OCI-LY7 (cell line): ENCODE data around the gene CD320. TPM values are rescaled to one million over a fixed set of nuclear protein-coding genes. Genes with fewer than 3 reads are reported as not detected.
"Not testable (repeated sequence)": the region's sequence is repeated elsewhere in the genome, so short reads cannot be mapped to it uniquely, and the experiment has no call there.

Experiments
- BruUV-seq: library from RNA; stranded (reverse); fragments of 400-500 nt; replicated peaks from 2 replicates; lab custom pipeline; 2021; lab: Mats Ljungman, UMichigan
- CTCF ChIA-PET: fragments of 300-600 bp; sonication (Branson Sonifier 250); formaldehyde crosslinking; loops from one replicate; lab custom pipeline; 2022; ENCODE audit warnings: antibody characterized with exemption; ENCODE audit not compliant: unreplicated experiment; lab: Charles Lee
- POLR2A ChIA-PET: fragments of 300-600 bp; sonication (Branson Sonifier 250); formaldehyde crosslinking; loops from one replicate; lab custom pipeline; 2022; ENCODE audit warnings: antibody characterized with exemption; lab: Charles Lee
- DNase-seq: peaks from one replicate; pipeline ENCODE4 v3.0.0-alpha.2; 2015; ENCODE audit warnings: low spot score
- H2AFZ ChIP-seq: fragments of 200-600 bp; sonication (generic), shearing (Covaris generic); 2 replicates; pipeline ENCODE4 v1.6.1; 2014; ENCODE audit warnings: mild to moderate bottlenecking, antibody characterized with exemption, low read length, moderate library complexity
- H3K27ac ChIP-seq: fragments of 200-600 bp; sonication (generic); 2 replicates; pipeline ENCODE4 v1.5.1; 2014; ENCODE audit warnings: mixed run types, low read depth, mild to moderate bottlenecking, moderate library complexity, low read length, inconsistent platforms; ENCODE audit not compliant: poor library complexity, severe bottlenecking
- H3K36me3 ChIP-seq: fragments of 200-600 bp; sonication (generic); 2 replicates; pipeline ENCODE4 v1.6.1; 2014; ENCODE audit warnings: mild to moderate bottlenecking, antibody characterized with exemption, low read length, moderate library complexity, mixed read lengths; ENCODE audit not compliant: insufficient read depth
- H3K4me1 ChIP-seq: fragments of 200-600 bp; sonication (generic); 2 replicates; pipeline ENCODE4 v1.5.1; 2014; ENCODE audit warnings: mild to moderate bottlenecking, low read length; ENCODE audit not compliant: insufficient read depth, poor library complexity, severe bottlenecking
- H3K4me2 ChIP-seq: fragments of 200-600 bp; sonication (generic); 2 replicates; pipeline ENCODE4 v1.6.1; 2014; ENCODE audit warnings: mild to moderate bottlenecking, low read length
- H3K4me3 ChIP-seq: fragments of 200-600 bp; sonication (generic); 2 replicates; pipeline ENCODE4 v1.5.1; 2014; ENCODE audit warnings: mild to moderate bottlenecking, low read depth, low read length; ENCODE audit not compliant: poor library complexity, severe bottlenecking
- H3K79me2 ChIP-seq: fragments of 200-600 bp; sonication (generic); 2 replicates; pipeline ENCODE4 v1.6.1; 2016; ENCODE audit warnings: low read depth, mild to moderate bottlenecking, low read length, moderate library complexity, mixed read lengths; ENCODE audit not compliant: insufficient read depth
- H3K9me2 ChIP-seq: fragments of 200-600 bp; sonication (generic); 2 replicates; pipeline ENCODE4 v1.6.1; 2016; ENCODE audit warnings: mild to moderate bottlenecking, low read length, mixed read lengths; ENCODE audit not compliant: insufficient read depth
- H3K9me3 ChIP-seq: fragments of 200-600 bp; sonication (generic); 2 replicates; pipeline ENCODE4 v1.6.1; 2014; ENCODE audit warnings: mild to moderate bottlenecking, mixed run types, low read length, mixed read lengths
- H4K20me1 ChIP-seq: fragments of 200-600 bp; sonication (generic); 2 replicates; pipeline ENCODE4 v1.6.1; 2014; ENCODE audit warnings: mild to moderate bottlenecking, antibody characterized with exemption, low read length, moderate library complexity, mixed read lengths; ENCODE audit not compliant: insufficient read depth
- EZH2phosphoT487 ChIP-seq: fragments of 200-600 bp; sonication (generic); IDR thresholded peaks from 2 replicates; pipeline ENCODE4 v1.6.1; 2018; ENCODE audit warnings: low read depth, borderline replicate concordance, mild to moderate bottlenecking, mixed run types, antibody characterized with exemption, low read length, moderate library complexity, mixed read lengths
- intact Hi-C: fragments of 100-400 bp; cut with micrococcal nuclease; formaldehyde crosslinking; loops from one replicate; pipeline ENCODE4 v1.10.0; 2022; ENCODE audit not compliant: unreplicated experiment
- total RNA-seq, 2 experiments: library from RNA; depleted of rRNA in 1 of 2; stranded (reverse); fragments of >200 nt in 1 of 2; shearing (Covaris generic) in 1 of 2; gene quantifications; 2 replicates each; pipeline ENCODE4 v1.2.3, GENCODE V29; 2014 to 2022
- TF ChIP-seq, protein P1 (sequence below): fragments of 200-600 bp; sonication (generic); conservative IDR thresholded peaks from 2 replicates; pipeline ENCODE4 v1.5.1; 2014; ENCODE audit warnings: mild to moderate bottlenecking, antibody characterized with exemption, low read length, moderate library complexity, mixed read lengths

CD320 gene
- total RNA-seq, 2 experiments from 2014 or later = 39.1 to 49.2 TPM

GRCh38 chr19:8355631-8356402 lies 47.7 kb upstream of the CD320 start:
- no peak overlapping the region for H3K4me2 ChIP-seq
- H3K4me3 ChIP-seq = no peak overlapping the region
- ChIA-PET POLR2A (no interaction called here), CTCF (no interaction called here)
- H3K27ac ChIP-seq = no peak overlapping the region
- H3K9me3 ChIP-seq = no peaks in the 10 kb centered on the region
- H4K20me1 ChIP-seq = no peaks in the 10 kb centered on the region
- no peaks in the 10 kb centered on the region for H3K4me1 ChIP-seq
- H3K36me3 ChIP-seq = no peaks in the 10 kb centered on the region
- TF ChIP-seq, protein P1, sequence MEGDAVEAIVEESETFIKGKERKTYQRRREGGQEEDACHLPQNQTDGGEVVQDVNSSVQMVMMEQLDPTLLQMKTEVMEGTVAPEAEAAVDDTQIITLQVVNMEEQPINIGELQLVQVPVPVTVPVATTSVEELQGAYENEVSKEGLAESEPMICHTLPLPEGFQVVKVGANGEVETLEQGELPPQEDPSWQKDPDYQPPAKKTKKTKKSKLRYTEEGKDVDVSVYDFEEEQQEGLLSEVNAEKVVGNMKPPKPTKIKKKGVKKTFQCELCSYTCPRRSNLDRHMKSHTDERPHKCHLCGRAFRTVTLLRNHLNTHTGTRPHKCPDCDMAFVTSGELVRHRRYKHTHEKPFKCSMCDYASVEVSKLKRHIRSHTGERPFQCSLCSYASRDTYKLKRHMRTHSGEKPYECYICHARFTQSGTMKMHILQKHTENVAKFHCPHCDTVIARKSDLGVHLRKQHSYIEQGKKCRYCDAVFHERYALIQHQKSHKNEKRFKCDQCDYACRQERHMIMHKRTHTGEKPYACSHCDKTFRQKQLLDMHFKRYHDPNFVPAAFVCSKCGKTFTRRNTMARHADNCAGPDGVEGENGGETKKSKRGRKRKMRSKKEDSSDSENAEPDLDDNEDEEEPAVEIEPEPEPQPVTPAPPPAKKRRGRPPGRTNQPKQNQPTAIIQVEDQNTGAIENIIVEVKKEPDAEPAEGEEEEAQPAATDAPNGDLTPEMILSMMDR = no peak
- TF ChIP-seq EZH2phosphoT487 = no peak
- no peak for DNase-seq
- no peak overlapping the region; the same call in 1 of the 2 replicates for H2AFZ ChIP-seq
- no TSS peak for BruUV-seq
- no peaks in the 10 kb centered on the region for H3K79me2 ChIP-seq
- intact Hi-C loops = loop anchor here (2.0 kb wide), 3 partner anchors 41 to 225 kb away; no protein-coding TSS in a partner anchor
- no peaks in the 10 kb centered on the region for H3K9me2 ChIP-seq

DNA sequence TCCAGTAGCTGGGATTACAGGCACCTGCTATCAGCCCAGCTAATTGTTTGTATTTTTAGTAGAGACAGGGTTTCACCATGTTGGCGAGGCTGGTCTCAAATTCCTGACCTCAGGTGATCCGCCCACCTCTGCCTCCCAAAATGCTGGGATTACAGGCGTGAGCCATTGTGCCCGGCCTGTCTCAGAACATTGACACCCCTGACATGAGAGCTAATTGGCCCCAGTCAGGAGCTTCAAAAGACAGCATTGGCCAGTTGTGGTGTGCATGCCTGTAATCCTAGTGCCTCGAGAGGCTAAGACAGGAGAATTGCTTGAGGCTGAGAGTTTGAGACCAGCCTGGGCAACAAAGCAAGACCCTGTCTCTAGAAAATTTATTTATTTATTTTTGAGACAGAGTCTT lies 44.7 kb upstream of the CD320 start:
- H3K36me3 ChIP-seq, H3K9me2 ChIP-seq, H2AFZ ChIP-seq, H3K79me2 ChIP-seq, H3K9me3 ChIP-seq, BruUV-seq, H3K4me3 ChIP-seq, intact Hi-C loops, H3K27ac ChIP-seq, DNase-seq, H3K4me2 ChIP-seq, CTCF ChIA-PET, H4K20me1 ChIP-seq, H3K4me1 ChIP-seq: not testable (repeated sequence)
- POLR2A ChIA-PET = interaction anchor here (1.3 kb wide), 1 partner anchor 160 kb away, joined by 4 read pairs; no protein-coding TSS in a partner anchor

- no peaks in the 10 kb centered on the region for H3K9me3 ChIP-seq
- no peaks in the 10 kb centered on the region for H3K9me2 ChIP-seq
- no peaks in the 10 kb centered on the region for H3K4me1 ChIP-seq
- H3K4me3 ChIP-seq = no peak overlapping the region
- BruUV-seq = no TSS peak
- no peak overlapping the region for H3K4me2 ChIP-seq
- H4K20me1 ChIP-seq = no peaks in the 10 kb centered on the region
- no peak for DNase-seq
- no peak overlapping the region for H3K27ac ChIP-seq
- CTCF ChIA-PET = no interaction called here
- intact Hi-C loops = no loop called here
- H3K36me3 ChIP-seq = no peaks in the 10 kb centered on the region
- no peaks in the 10 kb centered on the region for H3K79me2 ChIP-seq
- TF ChIP-seq, protein P1 = no peak
- no peak for TF ChIP-seq EZH2phosphoT487
- POLR2A ChIA-PET = no interaction called here
- H2AFZ ChIP-seq = no peak overlapping the region
Observed at GRCh38 chr19:8352134-8352827, 44.1 kb upstream of the CD320 start.

DNA sequence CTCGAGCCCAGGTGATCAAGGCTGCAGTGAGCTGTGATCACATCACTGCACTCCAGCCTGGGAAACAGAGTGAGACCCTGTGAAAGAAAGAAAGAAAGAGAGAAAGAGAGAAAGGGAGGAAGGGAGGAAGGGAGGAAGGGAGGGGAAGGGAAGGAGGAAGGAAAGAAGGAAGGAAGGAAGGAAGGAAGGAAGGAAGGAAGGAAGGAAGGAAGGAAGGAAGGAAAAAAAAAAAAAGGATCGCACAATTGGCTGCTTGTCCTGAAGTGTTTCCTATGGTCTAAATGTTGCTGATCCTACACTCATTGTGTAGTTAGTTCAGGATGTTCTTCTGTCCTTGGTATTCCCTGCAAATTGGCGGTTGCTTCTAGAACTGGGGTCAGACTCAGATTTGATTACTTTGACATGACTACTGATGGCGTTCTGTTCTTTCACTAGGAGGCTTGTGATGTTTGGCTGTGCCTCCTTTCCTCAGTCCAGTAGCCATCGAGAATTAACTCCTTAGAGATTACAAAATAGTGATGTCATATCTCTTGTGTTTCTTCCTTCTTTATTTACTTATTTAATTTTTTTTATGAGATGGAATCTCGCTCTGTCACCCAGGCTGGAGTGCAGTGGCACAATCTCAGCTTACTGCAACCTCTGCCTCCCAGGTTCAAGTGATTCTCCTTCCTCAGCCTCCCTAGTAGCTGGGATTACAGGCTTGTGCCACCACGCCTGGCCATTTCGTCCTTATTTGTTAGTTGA lies 41.6 kb upstream of the CD320 start:
- CTCF ChIA-PET, H3K36me3 ChIP-seq, H2AFZ ChIP-seq, BruUV-seq, H3K27ac ChIP-seq, H3K9me2 ChIP-seq, intact Hi-C loops, POLR2A ChIA-PET, H3K79me2 ChIP-seq, DNase-seq, H3K4me3 ChIP-seq, H3K4me2 ChIP-seq, H3K4me1 ChIP-seq, H4K20me1 ChIP-seq, H3K9me3 ChIP-seq: not testable (repeated sequence)
